Measurements from ENCODE around the gene TAX1BP3.

DNA sequence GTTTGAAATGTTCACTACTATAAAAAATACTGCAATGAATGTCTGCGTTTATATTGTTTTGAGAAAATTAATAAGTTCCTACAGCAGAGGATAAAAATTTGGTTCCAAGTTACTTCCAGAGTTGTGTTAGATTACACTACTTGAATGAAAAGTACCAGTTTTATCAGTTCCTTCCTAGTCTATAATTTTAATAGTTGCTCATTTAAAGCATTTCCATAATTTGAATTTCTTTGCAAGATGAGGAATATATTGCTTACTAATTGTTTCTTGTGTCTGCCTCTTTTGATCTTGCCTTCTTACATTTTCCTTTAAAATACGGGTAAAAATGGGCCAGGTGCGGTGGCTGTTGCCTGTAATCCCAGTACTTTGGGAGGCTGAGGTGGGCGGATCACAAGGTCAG, 4.2 kb upstream of the TAX1BP3 start:
- TF ChIP-seq, protein P1, sequence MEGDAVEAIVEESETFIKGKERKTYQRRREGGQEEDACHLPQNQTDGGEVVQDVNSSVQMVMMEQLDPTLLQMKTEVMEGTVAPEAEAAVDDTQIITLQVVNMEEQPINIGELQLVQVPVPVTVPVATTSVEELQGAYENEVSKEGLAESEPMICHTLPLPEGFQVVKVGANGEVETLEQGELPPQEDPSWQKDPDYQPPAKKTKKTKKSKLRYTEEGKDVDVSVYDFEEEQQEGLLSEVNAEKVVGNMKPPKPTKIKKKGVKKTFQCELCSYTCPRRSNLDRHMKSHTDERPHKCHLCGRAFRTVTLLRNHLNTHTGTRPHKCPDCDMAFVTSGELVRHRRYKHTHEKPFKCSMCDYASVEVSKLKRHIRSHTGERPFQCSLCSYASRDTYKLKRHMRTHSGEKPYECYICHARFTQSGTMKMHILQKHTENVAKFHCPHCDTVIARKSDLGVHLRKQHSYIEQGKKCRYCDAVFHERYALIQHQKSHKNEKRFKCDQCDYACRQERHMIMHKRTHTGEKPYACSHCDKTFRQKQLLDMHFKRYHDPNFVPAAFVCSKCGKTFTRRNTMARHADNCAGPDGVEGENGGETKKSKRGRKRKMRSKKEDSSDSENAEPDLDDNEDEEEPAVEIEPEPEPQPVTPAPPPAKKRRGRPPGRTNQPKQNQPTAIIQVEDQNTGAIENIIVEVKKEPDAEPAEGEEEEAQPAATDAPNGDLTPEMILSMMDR (IDR thresholded peaks at IDR 0.05) = no peak
- no peak for TF ChIP-seq POLR2A (IDR thresholded peaks at IDR 0.05)

Data from body of pancreas (tissue), 4 donors.